ENCODE results near the gene CHD9NB.

GRCh38 chr16:53061256-53061655 lies 8.6 kb upstream of the CHD9NB start:
- TF ChIP-seq CHD4 (IDR thresholded peaks at IDR 0.05), result no peak
- no peak for TF ChIP-seq EZH2 (IDR thresholded peaks at IDR 0.05; ENCODE audit: borderline replicate concordance, control insufficient read depth, low read depth, low read length)
- TF ChIP-seq SMC3 (IDR thresholded peaks at IDR 0.05; ENCODE audit: borderline replicate concordance, low read length), result no peak
- TF ChIP-seq SP1 (IDR thresholded peaks at IDR 0.05; ENCODE audit: low read depth, low read length), result no peak
- TF ChIP-seq BRCA1 (IDR thresholded peaks at IDR 0.05; ENCODE audit: low read depth, low read length), result no peak
- no peak for TF ChIP-seq STAT1 (conservative IDR thresholded peaks at IDR 0.05)
- TF ChIP-seq CTCF (IDR thresholded peaks at IDR 0.05 in 2 of 3, conservative IDR thresholded peaks at IDR 0.05 in 1 of 3; ENCODE audit: control insufficient read depth in 2 of 3, extremely low read depth in 1 of 3, insufficient read depth in 1 of 3, low read depth in 3 of 3, low read length in 3 of 3), result no peak
- TF ChIP-seq NRF1 (conservative IDR thresholded peaks at IDR 0.05; ENCODE audit: low read depth, low read length), result no peak
- no peak for TF ChIP-seq CEBPZ (IDR thresholded peaks at IDR 0.05; ENCODE audit: low read depth, low read length)
- no peak for TF ChIP-seq USF2 (IDR thresholded peaks at IDR 0.05; ENCODE audit: borderline replicate concordance, low read depth, low read length)
- TF ChIP-seq RAD51 (IDR thresholded peaks at IDR 0.05), result no peak
- TF ChIP-seq RAD21 (IDR thresholded peaks at IDR 0.05; ENCODE audit: insufficient read depth, low read depth, low read length), result no peak
- TF ChIP-seq TCF12 (IDR thresholded peaks at IDR 0.05; ENCODE audit: low read depth, low read length), result no peak
- TF ChIP-seq E2F4 (IDR thresholded peaks at IDR 0.05; ENCODE audit: low read depth, low read length), result no peak

Measured in GM12878 (cell line).